HepG2 (cell line): ENCODE data around the gene ACBD7. TPM values are rescaled to one million over a fixed set of nuclear protein-coding genes. Genes with fewer than 3 reads are reported as not detected.

ENCODE experiments used
- BCLAF1 ChIP-seq: fragments of 450-650 bp; IDR thresholded peaks from 2 replicates; pipeline ENCODE4 v1.6.1; 2017; ENCODE audit warnings: mild to moderate bottlenecking
- MIER2 ChIP-seq: IDR thresholded peaks from 2 replicates; pipeline ENCODE4 v1.6.1; 2016; ENCODE audit warnings: missing biosample characterization, missing genetic modification reagents
- STAG1 ChIP-seq: sonication (generic); formaldehyde crosslinking; IDR thresholded peaks from 2 replicates; pipeline ENCODE4 v1.4.0; 2020; ENCODE audit warnings: missing genetic modification reagents
- ZBED4 ChIP-seq: sonication (generic); formaldehyde crosslinking; IDR thresholded peaks from 2 replicates; pipeline ENCODE4 v1.4.0; 2020; ENCODE audit warnings: missing genetic modification reagents, borderline replicate concordance
- ZNF367 ChIP-seq: sonication (generic); formaldehyde crosslinking; IDR thresholded peaks from 2 replicates; pipeline ENCODE4 v1.4.0; 2020; ENCODE audit warnings: missing genetic modification reagents, borderline replicate concordance
- ZNF430 ChIP-seq: sonication (generic); formaldehyde crosslinking; IDR thresholded peaks from 2 replicates; pipeline ENCODE4 v1.9.0; 2021; ENCODE audit warnings: mild to moderate bottlenecking, missing genetic modification reagents
- ZNF510 ChIP-seq: sonication (generic); formaldehyde crosslinking; IDR thresholded peaks from 2 replicates; pipeline ENCODE4 v1.4.0; 2020; ENCODE audit warnings: low read depth, mild to moderate bottlenecking, missing genetic modification reagents
- ZNF619 ChIP-seq: sonication (generic); formaldehyde crosslinking; IDR thresholded peaks from 2 replicates; pipeline ENCODE4 v1.4.0; 2020; ENCODE audit warnings: mild to moderate bottlenecking, missing genetic modification reagents
- polyA plus RNA-seq, 8 experiments: library from polyadenylated mRNA; depleted of rRNA in 3 of 8; stranded (reverse) in 7 of 8; unstranded in 1 of 8; fragments of >200 nt; fragmentation: Illumina TruSeq in 4 of 8; extraction: Trizol in 4 of 8; gene quantifications; 2 replicates each; pipeline versions ENCODE4 v1.2.1 to v1.2.3, GENCODE V29; 2011 to 2016; ENCODE audit warnings: low read depth in 4 of 8, missing spikeins in 1 of 8, mixed read lengths in 1 of 8; ENCODE audit not compliant: insufficient read depth in 1 of 8
- total RNA-seq, 5 experiments: library from RNA; depleted of rRNA; stranded (reverse); fragments of >200 nt; fragmentation: Illumina TruSeq; extraction: Trizol; gene quantifications; 2 replicates each; pipeline ENCODE4 v1.2.3, GENCODE V29; 2016; ENCODE audit warnings: low read depth in 1 of 5

ACBD7 gene
- total and polyA plus RNA-seq, 2 of the 13 experiments (the other 11 are each of a cell fraction or from before 2014, with no cell fraction given), result 1.4 to 2.6 TPM

- TF ChIP-seq BCLAF1 (no peak), ZNF619 (CRISPR knock-in tag) (no peak), ZNF510 (no peak), STAG1 (peak; percentile 87), ZNF367 (no peak), MIER2 (CRISPR knock-in tag) (no peak), ZNF430 (CRISPR knock-in tag) (no peak), ZBED4 (CRISPR knock-in tag) (no peak)
Measured at GRCh38 chr10:15106352-15107013, 17.9 kb upstream of the ACBD7 start (continued).
